ENCODE measurements around the gene NLRX1.

DNA sequence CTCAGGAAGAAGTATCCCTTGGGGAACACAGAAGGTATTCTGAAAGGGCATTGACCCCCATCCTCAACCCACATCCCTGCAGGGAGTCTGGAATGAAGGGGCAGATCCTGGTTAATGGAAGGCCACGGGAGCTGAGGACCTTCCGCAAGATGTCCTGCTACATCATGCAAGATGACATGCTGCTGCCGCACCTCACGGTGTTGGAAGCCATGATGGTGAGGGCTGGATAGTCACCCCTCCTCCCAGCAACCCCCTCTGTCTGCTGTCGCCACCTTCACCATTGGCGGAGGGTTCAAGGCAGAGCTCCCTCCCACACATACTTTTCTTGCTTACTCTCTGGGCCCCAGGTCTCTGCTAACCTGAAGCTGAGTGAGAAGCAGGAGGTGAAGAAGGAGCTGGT, 14.3 kb upstream of the NLRX1 start:
- TF ChIP-seq FOXM1 (IDR thresholded peaks at IDR 0.05; ENCODE audit: low read depth, low read length) (no peak), POLR2A (IDR thresholded peaks at IDR 0.05; ENCODE audit: low read depth, low read length) (no peak)

All from GM12878 (cell line).